OCI-LY7 (cell line): Measurements from ENCODE around the gene TAS1R2. TPM values are rescaled to one million over a fixed set of nuclear protein-coding genes. Genes with fewer than 3 reads are reported as not detected.

Experiments
- BruUV-seq: library from RNA; stranded (reverse); fragments of 400-500 nt; replicated peaks from 2 replicates; lab custom pipeline; 2021; lab: Mats Ljungman, UMichigan
- CTCF ChIA-PET: fragments of 300-600 bp; sonication (Branson Sonifier 250); formaldehyde crosslinking; loops from one replicate; lab custom pipeline; 2022; ENCODE audit warnings: antibody characterized with exemption; ENCODE audit not compliant: unreplicated experiment; lab: Charles Lee
- POLR2A ChIA-PET: fragments of 300-600 bp; sonication (Branson Sonifier 250); formaldehyde crosslinking; loops from one replicate; lab custom pipeline; 2022; ENCODE audit warnings: antibody characterized with exemption; lab: Charles Lee
- DNase-seq: peaks from one replicate; pipeline ENCODE4 v3.0.0-alpha.2; 2015; ENCODE audit warnings: low spot score
- H2AFZ ChIP-seq: fragments of 200-600 bp; sonication (generic), shearing (Covaris generic); 2 replicates; pipeline ENCODE4 v1.6.1; 2014; ENCODE audit warnings: mild to moderate bottlenecking, antibody characterized with exemption, low read length, moderate library complexity
- H3K27ac ChIP-seq: fragments of 200-600 bp; sonication (generic); 2 replicates; pipeline ENCODE4 v1.5.1; 2014; ENCODE audit warnings: mixed run types, low read depth, mild to moderate bottlenecking, moderate library complexity, low read length, inconsistent platforms; ENCODE audit not compliant: poor library complexity, severe bottlenecking
- H3K36me3 ChIP-seq: fragments of 200-600 bp; sonication (generic); 2 replicates; pipeline ENCODE4 v1.6.1; 2014; ENCODE audit warnings: mild to moderate bottlenecking, antibody characterized with exemption, low read length, moderate library complexity, mixed read lengths; ENCODE audit not compliant: insufficient read depth
- H3K4me1 ChIP-seq: fragments of 200-600 bp; sonication (generic); 2 replicates; pipeline ENCODE4 v1.5.1; 2014; ENCODE audit warnings: mild to moderate bottlenecking, low read length; ENCODE audit not compliant: insufficient read depth, poor library complexity, severe bottlenecking
- H3K4me2 ChIP-seq: fragments of 200-600 bp; sonication (generic); 2 replicates; pipeline ENCODE4 v1.6.1; 2014; ENCODE audit warnings: mild to moderate bottlenecking, low read length
- H3K4me3 ChIP-seq: fragments of 200-600 bp; sonication (generic); 2 replicates; pipeline ENCODE4 v1.5.1; 2014; ENCODE audit warnings: mild to moderate bottlenecking, low read depth, low read length; ENCODE audit not compliant: poor library complexity, severe bottlenecking
- H3K79me2 ChIP-seq: fragments of 200-600 bp; sonication (generic); 2 replicates; pipeline ENCODE4 v1.6.1; 2016; ENCODE audit warnings: low read depth, mild to moderate bottlenecking, low read length, moderate library complexity, mixed read lengths; ENCODE audit not compliant: insufficient read depth
- H3K9me2 ChIP-seq: fragments of 200-600 bp; sonication (generic); 2 replicates; pipeline ENCODE4 v1.6.1; 2016; ENCODE audit warnings: mild to moderate bottlenecking, low read length, mixed read lengths; ENCODE audit not compliant: insufficient read depth
- H3K9me3 ChIP-seq: fragments of 200-600 bp; sonication (generic); 2 replicates; pipeline ENCODE4 v1.6.1; 2014; ENCODE audit warnings: mild to moderate bottlenecking, mixed run types, low read length, mixed read lengths
- H4K20me1 ChIP-seq: fragments of 200-600 bp; sonication (generic); 2 replicates; pipeline ENCODE4 v1.6.1; 2014; ENCODE audit warnings: mild to moderate bottlenecking, antibody characterized with exemption, low read length, moderate library complexity, mixed read lengths; ENCODE audit not compliant: insufficient read depth
- EZH2phosphoT487 ChIP-seq: fragments of 200-600 bp; sonication (generic); IDR thresholded peaks from 2 replicates; pipeline ENCODE4 v1.6.1; 2018; ENCODE audit warnings: low read depth, borderline replicate concordance, mild to moderate bottlenecking, mixed run types, antibody characterized with exemption, low read length, moderate library complexity, mixed read lengths
- intact Hi-C: fragments of 100-400 bp; cut with micrococcal nuclease; formaldehyde crosslinking; loops from one replicate; pipeline ENCODE4 v1.10.0; 2022; ENCODE audit not compliant: unreplicated experiment
- total RNA-seq, 2 experiments: library from RNA; depleted of rRNA in 1 of 2; stranded (reverse); fragments of >200 nt in 1 of 2; shearing (Covaris generic) in 1 of 2; gene quantifications; 2 replicates each; pipeline ENCODE4 v1.2.3, GENCODE V29; 2014 to 2022
- TF ChIP-seq, protein P1 (sequence below): fragments of 200-600 bp; sonication (generic); conservative IDR thresholded peaks from 2 replicates; pipeline ENCODE4 v1.5.1; 2014; ENCODE audit warnings: mild to moderate bottlenecking, antibody characterized with exemption, low read length, moderate library complexity, mixed read lengths

TAS1R2 gene
- total RNA-seq, 2 experiments from 2014 or later = not detected

DNA sequence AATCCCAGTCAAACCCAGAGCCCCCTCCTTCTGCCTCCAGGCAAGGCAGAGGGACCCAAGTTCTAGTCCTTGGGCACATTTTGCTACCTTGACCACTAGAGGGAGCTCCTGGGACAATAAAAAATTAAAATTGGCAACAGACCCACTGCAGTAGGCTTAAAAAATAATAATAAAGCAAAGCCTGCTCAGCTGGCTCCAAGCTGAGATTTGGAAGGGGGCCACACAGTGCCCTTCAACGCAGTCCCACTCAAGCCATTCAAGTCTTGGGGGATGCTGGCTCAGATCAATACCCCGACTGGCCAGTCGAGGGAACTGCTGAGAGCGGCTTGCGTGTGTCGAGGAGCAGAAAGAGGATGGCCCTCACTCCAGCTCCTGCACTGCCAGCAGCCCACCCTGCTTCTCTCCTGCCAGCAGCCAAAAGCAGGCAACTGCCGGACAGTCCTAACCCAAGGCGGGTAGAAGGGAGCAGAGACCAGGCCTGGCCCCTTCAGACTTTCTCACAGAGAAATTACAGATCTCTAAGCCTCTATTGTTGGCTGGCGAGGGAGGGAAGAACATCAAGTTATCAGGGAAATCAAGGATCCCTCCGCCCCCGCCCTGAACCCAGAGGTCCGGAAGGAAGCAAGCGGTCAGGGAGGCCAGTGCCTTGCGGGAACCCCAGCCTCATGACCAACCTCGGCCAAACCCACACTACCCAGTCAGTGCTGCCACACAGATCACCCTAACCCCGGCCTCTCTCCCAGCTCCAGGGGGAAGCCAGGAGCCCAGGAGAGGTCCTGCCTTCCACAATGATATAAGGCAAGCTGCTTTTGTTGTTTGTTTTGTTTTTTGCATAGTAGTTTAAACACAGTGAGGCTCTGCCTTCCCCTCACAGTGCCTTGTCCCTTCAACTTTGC is 47.8 kb upstream of the TAS1R2 start:
- ChIA-PET POLR2A (no interaction called here), CTCF (no interaction called here)
- intact Hi-C loops = loop anchor here (5.0 to 10.0 kb wide), 2 partner anchors 188 to 205 kb away; no protein-coding TSS in a partner anchor
- Histone ChIP-seq H3K9me3 (no peaks in the 10 kb centered on the region), H3K4me3 (no peak overlapping the region), H3K4me1 (peaks cover 18% of the 10 kb centered on the region), H2AFZ (peak overlapping the region; percentile 68), H3K9me2 (no peaks in the 10 kb centered on the region), H3K4me2 (0 out of 2 replicates have a peak overlapping the region, but pooled peaks have one; percentile 21), H3K79me2 (no peaks in the 10 kb centered on the region), H4K20me1 (no peaks in the 10 kb centered on the region), H3K27ac (no peak overlapping the region), H3K36me3 (no peaks in the 10 kb centered on the region)
- no TSS peak for BruUV-seq
- TF ChIP-seq, protein P1, sequence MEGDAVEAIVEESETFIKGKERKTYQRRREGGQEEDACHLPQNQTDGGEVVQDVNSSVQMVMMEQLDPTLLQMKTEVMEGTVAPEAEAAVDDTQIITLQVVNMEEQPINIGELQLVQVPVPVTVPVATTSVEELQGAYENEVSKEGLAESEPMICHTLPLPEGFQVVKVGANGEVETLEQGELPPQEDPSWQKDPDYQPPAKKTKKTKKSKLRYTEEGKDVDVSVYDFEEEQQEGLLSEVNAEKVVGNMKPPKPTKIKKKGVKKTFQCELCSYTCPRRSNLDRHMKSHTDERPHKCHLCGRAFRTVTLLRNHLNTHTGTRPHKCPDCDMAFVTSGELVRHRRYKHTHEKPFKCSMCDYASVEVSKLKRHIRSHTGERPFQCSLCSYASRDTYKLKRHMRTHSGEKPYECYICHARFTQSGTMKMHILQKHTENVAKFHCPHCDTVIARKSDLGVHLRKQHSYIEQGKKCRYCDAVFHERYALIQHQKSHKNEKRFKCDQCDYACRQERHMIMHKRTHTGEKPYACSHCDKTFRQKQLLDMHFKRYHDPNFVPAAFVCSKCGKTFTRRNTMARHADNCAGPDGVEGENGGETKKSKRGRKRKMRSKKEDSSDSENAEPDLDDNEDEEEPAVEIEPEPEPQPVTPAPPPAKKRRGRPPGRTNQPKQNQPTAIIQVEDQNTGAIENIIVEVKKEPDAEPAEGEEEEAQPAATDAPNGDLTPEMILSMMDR = peak; percentile 96
- TF ChIP-seq EZH2phosphoT487 = no peak
- DNase-seq = peak; percentile 72

DNA sequence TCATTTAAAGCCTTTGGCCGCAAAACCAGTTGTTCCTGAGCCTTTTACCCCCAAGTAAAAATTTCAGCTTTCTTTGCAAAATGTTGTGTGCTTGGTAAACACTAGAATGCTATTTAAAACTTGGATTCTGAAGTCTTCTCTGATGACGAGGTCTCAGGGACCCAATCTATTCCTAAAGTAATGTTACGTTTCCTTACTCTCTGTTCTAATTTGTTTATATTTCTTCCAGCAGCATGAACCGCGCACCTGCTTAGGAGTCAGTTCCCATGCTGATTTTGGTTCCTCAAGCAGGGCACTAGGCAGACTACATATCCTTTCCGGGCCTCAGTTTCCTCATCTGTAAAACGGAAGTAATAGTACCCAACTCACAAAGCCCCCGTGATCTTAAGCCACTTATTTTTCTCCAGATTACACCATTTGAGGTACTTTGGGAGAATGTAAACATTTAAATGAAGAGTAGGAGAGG is 43.9 kb upstream of the TAS1R2 start:
- Histone ChIP-seq H3K9me2 (no peaks in the 10 kb centered on the region), H3K27ac (no peak overlapping the region), H2AFZ (peak overlapping the region; percentile 89), H4K20me1 (no peaks in the 10 kb centered on the region), H3K4me2 (peak overlapping the region; percentile 85), H3K4me3 (peak overlapping the region; percentile 81), H3K9me3 (no peaks in the 10 kb centered on the region), H3K36me3 (no peaks in the 10 kb centered on the region), H3K79me2 (no peaks in the 10 kb centered on the region), H3K4me1 (peaks cover 22% of the 10 kb centered on the region)
- TF ChIP-seq, protein P1 = no peak
- no peak for TF ChIP-seq EZH2phosphoT487
- peak; percentile 8 for DNase-seq
- intact Hi-C loops = loop anchor here (10.0 kb wide), 1 partner anchor 191 kb away; no protein-coding TSS in a partner anchor
- CTCF ChIA-PET = no interaction called here
- POLR2A ChIA-PET = interaction anchor here (0.5 to 1.6 kb wide), 3 partner anchors 9 to 16 kb away, joined by 3 to 5 read pairs (median 4); no protein-coding TSS in a partner anchor
- BruUV-seq = no TSS peak
